Sigmoid colon (tissue), 7 donors: ENCODE results near the gene DENND1B. TPM values are rescaled to one million over a fixed set of nuclear protein-coding genes. Genes with fewer than 3 reads are reported as not detected.

ENCODE experiments used
- DNase-seq: peaks from one replicate; pipeline ENCODE4 v3.0.0-alpha.2; 2019
- H3K27ac ChIP-seq, 4 donors: fragments of 200-600 bp; sonication (generic); one replicate each; pipeline ENCODE4 v1.5.1; 2016 to 2019; ENCODE audit warnings: mild to moderate bottlenecking in 1 of 4
- H3K27me3 ChIP-seq, 3 donors: fragments of 200-600 bp; sonication (generic); one replicate each; pipeline ENCODE4 v1.5.1; 2019; ENCODE audit warnings: mild to moderate bottlenecking in 1 of 3
- H3K36me3 ChIP-seq, 4 donors: fragments of 200-600 bp; sonication (generic); one replicate each; pipeline ENCODE4 v1.5.1; 2016 to 2019
- H3K4me1 ChIP-seq, 4 donors: fragments of 200-600 bp; sonication (generic); one replicate each; pipeline ENCODE4 v1.5.1; 2017 to 2019
- H3K4me3 ChIP-seq, 4 donors: fragments of 200-600 bp; sonication (generic); one replicate each; pipeline ENCODE4 v1.5.1; 2017 to 2019; ENCODE audit warnings: mild to moderate bottlenecking in 2 of 4, moderate library complexity in 1 of 4
- H3K9me3 ChIP-seq, 4 donors: fragments of 200-600 bp in 3 of 4; sonication (generic) in 3 of 4; one replicate each; pipeline versions ENCODE4 v1.5.1 to v1.6.1; 2013 to 2019
- CTCF ChIP-seq, 4 experiments: fragments of 450-650 bp in 3 of 4; fragments of 200-600 bp in 1 of 4; IDR thresholded peaks; one replicate each; pipeline ENCODE4 v1.5.1; 2016 to 2019; ENCODE audit warnings: antibody characterized with exemption in 4 of 4, mild to moderate bottlenecking in 3 of 4, moderate library complexity in 2 of 4
- EP300 ChIP-seq, 4 donors: sonication (generic); formaldehyde crosslinking; IDR thresholded peaks; one replicate each; pipeline ENCODE4 v1.6.1; 2017; ENCODE audit warnings: antibody characterized with exemption in 4 of 4
- POLR2A ChIP-seq, 2 donors: fragments of 450-650 bp; IDR thresholded peaks; one replicate each; pipeline ENCODE4 v1.6.1; 2016; ENCODE audit warnings: antibody characterized with exemption in 2 of 2, mild to moderate bottlenecking in 2 of 2, moderate library complexity in 2 of 2
- POLR2AphosphoS5 ChIP-seq, 4 donors: sonication (generic); formaldehyde crosslinking; IDR thresholded peaks; one replicate each; pipeline ENCODE4 v1.6.1; 2017; ENCODE audit warnings: antibody characterized with exemption in 4 of 4
- WGBS, 2 donors: extraction: QIAGEN DNeasy Blood & Tissue Kit; methylation state at CpG; one replicate each; pipeline ENCODE4 v1.1.7; 2013; 5-methylcytosine and 5-hydroxymethylcytosine counted together
- intact Hi-C: fragments of 100-400 bp; cut with DNase I; formaldehyde crosslinking; loops from one replicate; pipeline ENCODE4 v1.15.1; 2023
- polyA plus RNA-seq, 3 donors: library from polyadenylated mRNA; stranded (reverse); fragments of 200-250 nt; gene quantifications; one replicate each; pipeline ENCODE4 v1.2.3, GENCODE V29; 2013
- total RNA-seq, 4 donors: library from RNA; depleted of rRNA; stranded (reverse); fragments of >200 nt; gene quantifications; one replicate each; pipeline ENCODE4 v1.1.0, GENCODE V29; 2016
- donor health status: healthy with polysubstance abuse.
- donor health status: Bipolar disorder and iron deficiency.
- donor health status: healthy.

DENND1B gene
- total and polyA plus RNA-seq, 7 donors = 6.6 to 16.8 (median 9.5) TPM

- 10 to 11% methylated on average over 2 of the region's 2 CpGs for WGBS, 2 donors
- intact Hi-C loops = loop anchor here (10.0 kb wide), 2 partner anchors 131 to 381 kb away; partner anchors contain the start of genes C1orf53 and NEK7
- H3K4me3 ChIP-seq = peak overlapping the region in 2 of 4 donors; percentile 74
These were observed 1.4 kb downstream of the DENND1B start for GRCh38 chr1:197773856-197774255.

GRCh38 chr1:197771904-197772556 lies 3.2 kb downstream of the DENND1B start:
- Histone ChIP-seq H3K9me3 (no peaks in the 10 kb centered on the region), H3K27me3 (no peaks in the 10 kb centered on the region), H3K4me1 (peaks cover 0 to 32% (median 22%) of the 10 kb centered on the region in 4 donors), H3K27ac (no peak overlapping the region), H3K4me3 (no peak overlapping the region), H3K36me3 (no peaks in the 10 kb centered on the region)
- WGBS, 2 donors = 21 to 58% methylated on average over 6 of the region's 6 CpGs
- no peak for DNase-seq
- intact Hi-C loops = loop anchor here (10.0 kb wide), 2 partner anchors 133 to 383 kb away; partner anchors contain the start of genes C1orf53 and NEK7
- TF ChIP-seq POLR2A (IDR thresholded peaks at IDR 0.05) = no peak

More at GRCh38 chr1:197773856-197774255, 1.4 kb downstream of the DENND1B start:
- no peaks in the 10 kb centered on the region for H3K9me3 ChIP-seq
- no peaks in the 10 kb centered on the region for H3K27me3 ChIP-seq
- TF ChIP-seq EP300 (IDR thresholded peaks at IDR 0.05) = no peak
- TF ChIP-seq CTCF (IDR thresholded peaks at IDR 0.05) = no peak
- peaks cover 0 to 32% (median 22%) of the 10 kb centered on the region in 4 donors for H3K4me1 ChIP-seq
- H3K36me3 ChIP-seq = no peaks in the 10 kb centered on the region
- no peak for DNase-seq
- peak overlapping the region in 1 of 4 donors; percentile 85 for H3K27ac ChIP-seq

- H3K27ac ChIP-seq = no peak overlapping the region
- no peaks in the 10 kb centered on the region for H3K9me3 ChIP-seq
- intact Hi-C loops = loop anchor here (10.0 kb wide), 2 partner anchors 133 to 383 kb away; partner anchors contain the start of genes C1orf53 and NEK7
- 73 to 88% methylated on average over 2 of the region's 2 CpGs for WGBS, 2 donors
- no peak for TF ChIP-seq POLR2A (IDR thresholded peaks at IDR 0.05)
- no peak for TF ChIP-seq POLR2AphosphoS5 (IDR thresholded peaks at IDR 0.05)
- TF ChIP-seq EP300 (IDR thresholded peaks at IDR 0.05) = no peak
- no peak for TF ChIP-seq CTCF (IDR thresholded peaks at IDR 0.05)
- no peaks in the 10 kb centered on the region for H3K36me3 ChIP-seq
- DNase-seq = no peak
- H3K27me3 ChIP-seq = no peaks in the 10 kb centered on the region
- H3K4me3 ChIP-seq = no peak overlapping the region
- peaks cover 0 to 32% (median 22%) of the 10 kb centered on the region in 4 donors for H3K4me1 ChIP-seq
These were observed 3.9 kb downstream of the DENND1B start for GRCh38 chr1:197771386-197771785.

- intact Hi-C loops = loop anchor here (10.0 kb wide), 2 partner anchors 135 to 385 kb away; partner anchors contain the start of genes C1orf53 and NEK7
- H3K9me3 ChIP-seq = no peaks in the 10 kb centered on the region
- H3K36me3 ChIP-seq = no peaks in the 10 kb centered on the region
- peaks cover 0 to 27% (median 20%) of the 10 kb centered on the region in 4 donors for H3K4me1 ChIP-seq
- TF ChIP-seq CTCF (IDR thresholded peaks at IDR 0.05) = no peak
- no peak for TF ChIP-seq POLR2A (IDR thresholded peaks at IDR 0.05)
- TF ChIP-seq EP300 (IDR thresholded peaks at IDR 0.05) = no peak
- TF ChIP-seq POLR2AphosphoS5 (IDR thresholded peaks at IDR 0.05) = no peak
- H3K27ac ChIP-seq = no peak overlapping the region
- no peak for DNase-seq
- H3K4me3 ChIP-seq = no peak overlapping the region
- no peaks in the 10 kb centered on the region for H3K27me3 ChIP-seq
These were observed 5.0 kb downstream of the DENND1B start for GRCh38 chr1:197770243-197770642.

GRCh38 chr1:197769287-197769686 lies 6.0 kb downstream of the DENND1B start:
- no peaks in the 10 kb centered on the region for H3K27me3 ChIP-seq
- intact Hi-C loops = no loop called here
- 93 to 95% methylated on average over 4 of the region's 4 CpGs for WGBS, 2 donors
- H3K4me3 ChIP-seq = no peak overlapping the region
- no peak overlapping the region for H3K27ac ChIP-seq
- TF ChIP-seq POLR2AphosphoS5 (IDR thresholded peaks at IDR 0.05) (no peak), POLR2A (IDR thresholded peaks at IDR 0.05) (no peak), EP300 (IDR thresholded peaks at IDR 0.05) (no peak), CTCF (IDR thresholded peaks at IDR 0.05) (no peak)
- DNase-seq = no peak
- no peaks in the 10 kb centered on the region for H3K9me3 ChIP-seq
- peaks cover 0 to 26% (median 17%) of the 10 kb centered on the region in 4 donors for H3K4me1 ChIP-seq
- H3K36me3 ChIP-seq = no peaks in the 10 kb centered on the region
